ENCODE data around the gene WWOX.

Gene WWOX

GRCh38 chr16:78205506-78205905, 106.1 kb downstream of the WWOX start:
- no peak overlapping the region for H3K27ac ChIP-seq
- no peaks in the 10 kb centered on the region for H3K9me3 ChIP-seq
- no peak for TF ChIP-seq CTCF (IDR thresholded peaks at IDR 0.05)
- H3K4me3 ChIP-seq (ENCODE audit: low read depth in 1 of 2, low read length in 1 of 2) = no peak overlapping the region
- H3K4me1 ChIP-seq (ENCODE audit: control insufficient read depth in 1 of 2, insufficient read depth in 1 of 2, low read depth in 1 of 2, low read length in 1 of 2) = no peaks in the 10 kb centered on the region
- no peaks in the 10 kb centered on the region for H3K27me3 ChIP-seq
- H3K36me3 ChIP-seq = no peaks in the 10 kb centered on the region

- no peak for TF ChIP-seq CTCF (IDR thresholded peaks at IDR 0.05)
- Histone ChIP-seq H3K4me3 (ENCODE audit: low read depth in 1 of 2, low read length in 1 of 2) (no peak overlapping the region), H3K36me3 (no peaks in the 10 kb centered on the region), H3K9me3 (no peaks in the 10 kb centered on the region), H3K27ac (no peak overlapping the region), H3K4me1 (ENCODE audit: control insufficient read depth in 1 of 2, insufficient read depth in 1 of 2, low read depth in 1 of 2, low read length in 1 of 2) (no peaks in the 10 kb centered on the region), H3K27me3 (no peaks in the 10 kb centered on the region)
These were observed 107.3 kb downstream of the WWOX start for GRCh38 chr16:78206623-78207223.

- Histone ChIP-seq H3K4me1 (ENCODE audit: control insufficient read depth in 1 of 2, insufficient read depth in 1 of 2, low read depth in 1 of 2, low read length in 1 of 2) (no peaks in the 10 kb centered on the region), H3K9me3 (no peaks in the 10 kb centered on the region), H3K4me3 (ENCODE audit: low read depth in 1 of 2, low read length in 1 of 2) (no peak overlapping the region), H3K27ac (no peak overlapping the region), H3K36me3 (no peaks in the 10 kb centered on the region), H3K27me3 (no peaks in the 10 kb centered on the region)
- TF ChIP-seq CTCF (IDR thresholded peaks at IDR 0.05) = no peak
These were observed 110.7 kb downstream of the WWOX start for GRCh38 chr16:78209951-78210661.

GRCh38 chr16:78211020-78211599, 111.7 kb downstream of the WWOX start:
- Histone ChIP-seq H3K4me1 (ENCODE audit: control insufficient read depth in 1 of 2, insufficient read depth in 1 of 2, low read depth in 1 of 2, low read length in 1 of 2) (no peaks in the 10 kb centered on the region), H3K9me3 (no peaks in the 10 kb centered on the region), H3K27me3 (no peaks in the 10 kb centered on the region), H3K4me3 (ENCODE audit: low read depth in 1 of 2, low read length in 1 of 2) (no peak overlapping the region), H3K36me3 (no peaks in the 10 kb centered on the region), H3K27ac (no peak overlapping the region)
- no peak for TF ChIP-seq CTCF (IDR thresholded peaks at IDR 0.05)

- Histone ChIP-seq H3K4me1 (ENCODE audit: control insufficient read depth in 1 of 2, insufficient read depth in 1 of 2, low read depth in 1 of 2, low read length in 1 of 2) (no peaks in the 10 kb centered on the region), H3K27ac (no peak overlapping the region), H3K9me3 (no peaks in the 10 kb centered on the region), H3K27me3 (no peaks in the 10 kb centered on the region), H3K4me3 (ENCODE audit: low read depth in 1 of 2, low read length in 1 of 2) (no peak overlapping the region), H3K36me3 (no peaks in the 10 kb centered on the region)
- TF ChIP-seq CTCF (IDR thresholded peaks at IDR 0.05) = no peak
These were observed 112.5 kb downstream of the WWOX start for GRCh38 chr16:78211946-78212345.
